A172 (cell line): ENCODE data around the gene NFIB. TPM values are rescaled to one million over a fixed set of nuclear protein-coding genes. Genes with fewer than 3 reads are reported as not detected.

Experiments used
- DNase-seq: peaks from one replicate; pipeline ENCODE4 v3.0.0-alpha.2; 2015; ENCODE audit warnings: low spot score
- total RNA-seq: library from RNA; depleted of rRNA; stranded (reverse); fragments of >200 nt; shearing (Covaris generic); gene quantifications from 2 replicates; pipeline ENCODE4 v1.2.3, GENCODE V29; 2014

NFIB gene
- total RNA-seq, 1 experiment from 2014 or later: 4.7 TPM

DNA sequence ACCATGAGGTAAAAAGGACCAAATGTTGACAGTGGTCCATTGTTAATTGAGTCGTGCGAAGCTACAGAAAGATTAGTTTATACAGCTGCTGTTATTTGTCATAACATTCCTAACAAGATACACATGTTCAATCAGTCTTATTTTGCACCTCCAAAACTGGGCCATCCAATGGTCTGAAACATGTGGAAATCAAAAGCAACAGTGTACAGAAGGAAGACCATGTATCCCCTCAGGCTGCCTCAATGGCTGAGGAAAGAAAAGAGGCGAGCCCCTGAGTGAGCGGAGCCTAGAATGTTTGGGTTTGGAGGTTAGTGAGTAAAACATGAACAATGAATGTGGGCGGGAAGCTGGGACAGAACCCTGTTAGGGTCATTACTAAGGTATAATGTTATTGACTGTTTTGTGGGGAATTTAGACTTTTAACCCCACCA lies 35.6 kb downstream of the NFIB start:
- DNase-seq: no peak

DNA sequence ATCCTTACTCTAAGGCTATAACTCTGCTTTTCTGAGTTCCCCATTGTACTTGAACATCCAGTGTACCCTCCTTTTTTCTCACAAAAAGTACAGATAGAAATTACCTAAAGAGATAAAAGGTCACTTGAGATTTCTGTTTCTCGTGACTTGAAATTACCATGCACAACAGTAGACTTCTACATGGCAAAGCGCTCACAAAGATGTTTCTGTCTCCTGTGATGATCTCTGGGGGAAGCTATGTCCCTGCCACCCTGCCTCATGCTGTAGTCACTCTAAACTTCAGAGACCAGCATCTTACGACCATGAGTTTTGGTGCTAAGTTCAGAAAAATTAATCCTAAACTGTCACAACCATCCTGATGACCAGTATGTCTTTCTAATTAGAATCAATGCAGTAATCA lies 36.2 kb downstream of the NFIB start:
- no peak for DNase-seq

DNA sequence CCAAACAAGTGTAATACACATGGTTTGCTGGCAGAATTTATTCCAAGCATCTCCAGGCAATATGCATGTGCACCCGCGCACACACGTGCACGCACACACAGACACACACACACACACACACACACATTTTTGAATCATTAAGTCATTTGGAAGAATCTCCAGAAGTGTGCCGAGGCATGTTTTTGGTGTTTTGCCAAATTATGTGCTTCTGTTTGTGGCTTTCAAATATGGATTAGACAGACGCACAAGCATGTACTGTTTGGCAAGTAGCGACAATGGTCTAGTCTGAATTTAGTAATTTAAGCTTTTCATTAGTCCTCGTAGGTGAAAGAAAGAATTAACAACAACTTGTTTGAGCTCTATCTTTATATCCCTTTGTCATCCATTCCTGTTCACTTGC lies 36.7 kb downstream of the NFIB start:
- no peak for DNase-seq

GRCh38 chr9:14275331-14275730 lies 38.6 kb downstream of the NFIB start:
- no peak for DNase-seq

- DNase-seq: no peak
These were observed 40.2 kb downstream of the NFIB start for GRCh38 chr9:14273696-14274121.

DNA sequence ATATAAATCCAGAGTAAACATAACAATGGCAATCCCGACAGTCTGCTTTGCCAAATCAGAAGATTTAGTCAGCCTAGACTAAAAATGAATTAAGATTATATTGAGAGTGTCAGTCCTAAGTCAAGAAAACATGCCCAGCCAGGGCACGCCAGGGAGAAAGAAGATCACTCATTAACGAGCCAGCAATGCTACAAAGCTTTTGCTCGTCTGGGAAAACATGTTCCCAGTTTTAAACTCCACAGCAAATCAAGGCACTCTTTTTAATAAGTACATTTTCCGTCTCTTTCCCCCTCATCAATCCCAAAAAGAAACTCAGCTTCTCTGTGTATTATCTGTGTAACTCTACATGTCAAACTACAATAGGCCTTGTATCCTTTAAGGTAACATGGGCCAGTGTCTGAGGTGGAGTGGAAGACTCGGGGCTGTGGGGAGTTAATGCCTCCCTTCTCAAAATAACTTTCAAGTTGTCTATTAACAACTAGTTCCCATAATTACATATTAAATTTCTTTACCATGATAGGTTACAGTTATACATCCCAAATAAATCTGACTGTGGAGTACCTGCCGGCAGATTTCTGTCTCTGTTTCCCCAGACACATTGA lies 40.9 kb downstream of the NFIB start:
- DNase-seq: no peak

- peak; percentile 26 for DNase-seq
These were observed 42.8 kb downstream of the NFIB start for GRCh38 chr9:14271093-14271673.

- DNase-seq: no peak
These were observed 43.4 kb downstream of the NFIB start for GRCh38 chr9:14270358-14271092.

- no peak for DNase-seq
These were observed 44.0 kb downstream of the NFIB start for GRCh38 chr9:14269916-14270315.

DNA sequence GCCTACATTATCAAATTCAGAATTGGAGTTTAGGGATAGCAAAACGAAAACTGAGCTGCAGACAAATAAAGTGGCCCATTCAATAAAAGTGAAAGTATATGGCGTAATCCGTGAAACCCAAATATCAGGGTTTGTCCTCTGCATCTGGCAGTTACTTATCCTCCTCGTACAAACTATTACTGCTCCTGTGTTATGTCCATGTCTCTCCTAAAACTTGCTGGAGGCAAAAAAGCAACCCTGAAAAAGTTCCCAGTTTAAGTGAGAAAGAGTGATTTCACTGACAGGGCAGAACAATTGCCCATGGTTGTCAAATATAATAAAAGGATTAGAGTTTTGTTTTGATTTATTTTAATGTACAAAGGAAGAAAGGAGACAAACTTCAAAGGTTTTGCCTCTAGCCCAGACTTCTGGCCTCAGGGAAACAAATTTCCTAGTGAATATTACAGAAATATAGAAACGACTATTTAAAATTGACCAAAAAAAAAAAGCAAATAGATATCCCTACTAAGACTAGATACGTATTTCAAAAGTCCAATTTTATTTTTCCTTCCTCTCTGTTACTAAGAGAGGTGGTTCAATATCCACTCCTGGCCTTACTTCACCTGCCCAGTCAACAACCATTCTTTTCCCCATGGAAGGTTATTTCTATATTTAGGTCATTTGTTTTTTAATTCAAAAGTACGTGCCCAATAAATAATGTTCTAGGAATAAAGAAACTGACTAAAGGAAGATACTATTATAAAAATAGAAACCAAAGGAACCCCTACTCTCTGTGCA lies 50.0 kb downstream of the NFIB start:
- DNase-seq: no peak

DNA sequence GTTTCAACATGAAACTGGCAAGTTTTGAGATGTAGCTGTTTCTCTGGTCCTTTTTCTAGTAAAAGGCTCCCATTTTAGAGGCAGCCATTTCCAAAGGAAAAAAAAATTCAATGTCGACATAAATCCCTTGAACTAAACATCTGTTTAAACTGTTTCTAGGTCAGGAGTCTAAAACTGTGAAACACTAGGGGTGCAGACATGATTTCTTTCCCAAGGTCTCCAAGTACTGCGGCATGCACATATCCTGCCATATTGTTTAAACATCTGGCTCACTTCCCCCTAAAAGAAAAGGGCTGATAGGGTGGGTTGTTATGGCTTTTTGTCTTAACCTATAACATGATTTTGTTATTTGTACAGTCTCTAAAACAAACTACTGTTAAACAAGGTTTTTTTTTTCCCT lies 51.1 kb downstream of the NFIB start:
- no peak for DNase-seq

- DNase-seq: no peak
These were observed 52.3 kb downstream of the NFIB start for GRCh38 chr9:14261616-14262015.

GRCh38 chr9:14260101-14260500 lies 53.8 kb downstream of the NFIB start:
- no peak for DNase-seq

GRCh38 chr9:14258660-14259239 lies 55.2 kb downstream of the NFIB start:
- DNase-seq: no peak

- no peak for DNase-seq
These were observed 55.8 kb downstream of the NFIB start for GRCh38 chr9:14258156-14258555.

DNA sequence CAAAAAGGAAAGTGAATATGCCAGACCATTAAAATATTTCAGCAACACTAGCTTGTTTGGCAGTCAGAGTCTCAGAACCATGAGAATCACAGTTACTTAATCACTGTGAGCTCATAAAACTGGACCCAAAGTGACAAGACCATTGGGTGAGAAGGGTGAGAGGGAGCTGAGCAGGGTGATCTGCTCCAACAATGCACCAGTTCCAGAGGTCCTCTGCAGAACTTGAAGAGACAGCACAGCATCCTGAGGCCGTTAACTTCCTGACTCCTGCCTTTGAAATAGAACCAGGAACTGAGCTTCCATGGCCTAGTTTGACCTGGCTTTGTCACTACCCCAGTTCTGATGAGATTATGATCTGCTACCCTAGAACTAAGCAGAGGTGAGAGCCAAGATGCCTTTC lies 57.4 kb downstream of the NFIB start:
- DNase-seq: no peak

- peak; percentile 75 for DNase-seq
These were observed 62.5 kb downstream of the NFIB start for GRCh38 chr9:14251154-14252071.

- no peak for DNase-seq
These were observed 63.2 kb downstream of the NFIB start for GRCh38 chr9:14250794-14251153.

GRCh38 chr9:14249527-14249926 lies 64.4 kb downstream of the NFIB start:
- DNase-seq: no peak

- no peak for DNase-seq
These were observed 65.8 kb downstream of the NFIB start for GRCh38 chr9:14248149-14248548.

DNA sequence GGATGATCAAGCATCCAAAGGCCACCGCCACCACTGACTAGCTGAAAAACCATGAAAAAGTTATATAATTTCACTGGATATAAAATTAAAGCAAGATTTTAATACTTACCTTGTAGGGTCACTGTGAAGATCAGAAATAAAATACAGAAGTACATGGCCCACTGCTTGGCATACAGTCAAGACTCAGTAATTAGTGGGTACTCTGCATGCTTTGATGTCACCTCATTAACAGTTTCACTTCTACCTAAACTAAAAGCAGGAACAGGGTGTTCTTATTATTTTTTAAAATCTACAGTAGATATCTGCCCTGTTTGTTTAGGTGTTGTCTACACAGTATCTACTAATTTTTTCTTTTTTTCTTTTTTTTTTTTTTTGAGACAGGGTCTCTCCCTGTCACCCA lies 66.4 kb downstream of the NFIB start:
- no peak for DNase-seq
